Measurements from ENCODE around the gene SHOC2.

GRCh38 chr10:111030042-111030750, 110.8 kb downstream of the SHOC2 start:
- TF ChIP-seq EZH2phosphoT487 (IDR thresholded peaks at IDR 0.05; ENCODE audit: borderline replicate concordance, low read length) (no peak), CTCF (IDR thresholded peaks at IDR 0.05; ENCODE audit: low read depth, low read length, poor library complexity, severe bottlenecking) (no peak)
